Activated CD8-positive, alpha-beta memory T cell treated with anti-CD3 and anti-CD28 coated beads, Interleukin-2, amount 50 U/mL, for 24 hours (primary cell): Measurements from ENCODE around the gene TNK2.
"Not testable (repeated sequence)": the region's sequence is repeated elsewhere in the genome, so short reads cannot be mapped to it uniquely, and the experiment has no call there.

Experiments used
- DNase-seq: peaks from one replicate; pipeline ENCODE4 v3.0.0-alpha.2; 2020; ENCODE audit errors: extremely low read depth

The TNK2 gene

DNA sequence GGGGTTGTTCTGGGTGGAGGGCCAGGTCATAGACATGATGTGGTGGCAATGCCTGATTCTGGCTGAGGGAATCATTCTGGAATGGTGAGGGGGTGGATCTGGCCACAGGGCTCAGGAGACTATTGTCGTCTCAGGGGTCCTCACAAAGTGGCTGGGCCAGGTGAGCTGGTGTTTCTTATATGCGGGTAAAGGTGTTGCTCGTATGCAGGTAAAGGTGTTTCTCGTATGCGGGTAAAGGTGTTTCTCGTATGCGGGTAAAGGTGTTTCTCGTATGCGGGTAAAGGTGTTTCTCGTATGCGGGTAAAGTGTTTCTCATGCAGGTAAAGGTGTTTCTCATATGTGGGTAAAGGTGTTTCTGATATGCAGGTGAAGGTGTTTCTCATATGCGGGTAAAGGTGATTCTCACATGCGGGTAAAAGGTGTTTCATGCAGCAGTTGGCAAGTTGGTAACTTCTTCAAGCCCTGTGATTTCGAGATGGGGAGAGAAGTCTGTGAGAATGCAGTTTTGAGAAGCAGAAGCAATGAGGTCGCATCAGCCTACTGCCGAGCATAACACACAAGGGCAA is 86.1 kb downstream of the TNK2 start:
- DNase-seq = no peak

DNA sequence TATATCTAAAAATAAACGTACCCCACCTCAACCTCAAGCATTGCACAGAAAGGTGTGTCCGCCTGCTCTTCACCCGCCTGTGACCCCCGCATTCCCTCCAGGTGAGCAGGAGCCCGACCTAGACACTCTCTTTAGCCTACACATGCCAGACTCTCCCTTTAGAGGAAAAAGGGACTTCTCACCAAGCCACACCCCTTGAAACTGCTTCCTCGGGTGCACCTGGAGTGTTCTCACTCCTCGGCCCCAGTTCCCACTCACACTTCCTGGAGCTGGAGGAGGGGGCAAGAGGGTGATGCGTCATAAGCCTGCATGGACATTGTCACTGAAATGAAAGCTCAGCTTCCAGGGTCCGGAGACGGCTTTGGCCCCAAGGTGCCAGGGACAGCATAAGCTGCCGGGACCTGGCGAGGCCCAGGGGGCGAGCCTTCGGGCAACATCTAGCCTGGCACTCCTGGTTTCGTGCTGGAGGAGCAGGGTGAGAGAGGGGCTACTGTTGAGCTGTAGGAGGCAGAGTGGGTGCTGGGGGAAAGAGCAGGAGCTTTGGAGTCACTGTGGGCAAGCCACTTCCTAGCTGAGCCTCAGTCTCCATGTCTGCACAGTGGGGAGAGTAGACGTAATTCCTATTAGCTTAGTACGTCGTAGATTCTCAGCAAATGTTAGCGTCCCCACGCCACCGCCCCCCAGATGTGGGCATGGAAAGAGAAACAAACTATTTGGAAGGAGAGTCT is 86.8 kb downstream of the TNK2 start:
- no peak for DNase-seq

DNA sequence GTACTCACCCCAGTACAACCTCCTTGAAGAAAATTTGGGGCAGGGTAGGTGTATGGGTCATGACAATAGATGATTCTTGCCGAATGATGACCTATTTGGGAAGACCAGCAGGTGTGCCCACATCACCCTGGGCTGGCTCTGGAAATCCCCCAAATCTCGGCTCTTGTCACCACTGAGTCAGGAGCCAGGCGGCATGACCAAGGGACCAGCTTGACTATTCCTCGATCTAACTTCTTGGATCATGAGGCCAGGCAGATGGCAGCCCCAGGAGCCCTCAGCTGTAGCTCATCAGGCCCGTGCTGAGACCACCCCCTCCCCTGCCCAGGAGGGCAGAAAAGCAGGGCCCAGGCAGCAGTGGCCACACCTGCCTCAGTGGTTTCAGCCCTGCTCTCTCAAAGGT is 87.5 kb downstream of the TNK2 start:
- DNase-seq = no peak

DNA sequence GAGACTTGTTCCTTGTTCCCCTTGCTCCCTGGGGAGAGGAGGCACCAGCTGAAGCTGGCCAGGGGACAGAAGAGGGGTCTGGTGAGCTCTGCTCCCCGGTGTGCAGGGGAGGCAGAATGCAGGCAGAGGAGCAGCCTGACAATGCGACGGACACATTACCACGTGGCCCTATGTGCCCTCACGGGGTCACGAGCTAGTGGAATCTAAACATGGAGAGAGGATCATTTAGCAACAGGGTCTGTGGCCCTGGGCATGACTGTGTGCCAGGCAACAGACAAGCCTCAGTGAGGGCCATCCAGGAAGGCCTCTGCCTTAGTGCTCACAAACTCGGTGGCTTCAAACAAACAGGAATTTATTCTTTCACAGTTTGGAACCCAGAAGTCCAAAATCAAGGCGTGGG is 88.2 kb downstream of the TNK2 start:
- DNase-seq = no peak

DNA sequence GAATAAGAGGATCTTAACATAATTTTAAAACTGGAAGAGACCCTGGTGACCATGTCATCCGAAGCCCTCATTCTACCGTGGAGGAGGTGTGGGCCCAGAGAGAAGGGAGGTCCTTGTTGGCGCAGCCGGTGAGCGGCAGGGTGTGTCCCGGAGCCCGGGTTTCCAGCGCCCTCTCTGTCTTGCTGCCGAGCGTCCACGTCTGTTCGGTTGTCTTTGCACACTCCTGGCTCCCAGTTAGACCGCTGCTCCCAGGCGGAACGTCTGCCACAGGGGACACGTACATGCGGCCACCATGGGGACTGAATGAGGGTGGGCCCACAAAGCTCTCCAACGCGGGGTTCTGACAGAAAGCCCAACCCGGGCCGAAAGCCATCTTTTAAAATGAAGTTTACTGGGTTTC is 90.0 kb downstream of the TNK2 start:
- DNase-seq = no peak

DNA sequence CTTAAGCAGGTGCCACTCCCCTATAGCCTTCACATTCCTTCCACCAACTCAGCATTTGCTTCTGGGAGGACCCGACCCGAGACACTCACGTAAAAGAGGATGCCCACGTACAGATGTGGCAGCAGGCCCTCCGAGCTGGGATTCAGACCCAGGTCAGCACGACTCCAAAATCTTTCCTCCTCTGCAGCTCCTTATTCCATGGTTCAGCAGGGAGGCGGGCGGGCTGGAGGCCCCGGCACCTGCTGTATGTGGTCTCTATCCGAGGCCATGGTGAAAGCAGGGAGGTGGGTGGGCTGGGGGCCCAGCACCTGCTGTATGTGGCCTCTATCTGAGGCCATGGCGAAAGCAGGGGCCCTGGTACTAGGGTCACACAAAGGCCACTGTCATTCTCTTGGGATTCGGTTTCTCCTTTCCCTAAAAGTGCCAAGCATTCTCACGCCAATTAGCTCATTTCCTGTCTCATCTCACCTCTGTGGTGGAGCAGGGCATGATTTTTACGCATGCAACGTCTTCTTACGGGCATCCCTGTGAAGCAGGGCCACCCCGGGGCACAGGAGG is 90.7 kb downstream of the TNK2 start:
- DNase-seq = no peak

DNA sequence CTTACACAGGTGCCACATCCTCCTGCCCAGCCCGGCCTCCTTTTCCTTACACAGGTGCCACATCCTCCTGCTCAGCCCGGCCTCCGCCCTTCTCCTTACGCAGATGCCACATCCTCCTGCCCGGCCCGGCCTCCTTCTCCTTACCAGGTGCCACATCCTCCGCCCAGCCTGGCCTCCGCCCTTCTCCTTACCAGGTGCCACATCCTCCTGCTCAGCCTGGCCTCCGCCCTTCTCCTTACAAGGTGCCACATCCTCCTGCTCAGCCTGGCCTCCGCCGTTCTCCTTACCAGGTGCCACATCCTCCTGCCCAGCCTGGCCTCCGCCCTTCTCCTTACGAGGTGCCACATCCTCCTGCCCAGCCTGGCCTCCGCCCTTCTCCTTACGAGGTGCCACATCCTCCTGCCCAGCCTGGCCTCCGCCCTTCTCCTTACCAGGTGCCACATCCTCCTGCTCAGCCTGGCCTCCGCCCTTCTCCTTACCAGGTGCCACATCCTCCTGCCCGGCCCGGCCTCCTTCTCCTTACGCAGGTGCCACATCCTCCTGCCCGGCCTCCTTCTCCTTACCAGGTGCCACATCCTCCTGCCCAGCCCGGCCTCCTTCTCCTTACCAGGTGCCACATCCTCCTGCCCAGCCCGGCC is 92.0 kb downstream of the TNK2 start:
- not testable (repeated sequence) for DNase-seq

DNA sequence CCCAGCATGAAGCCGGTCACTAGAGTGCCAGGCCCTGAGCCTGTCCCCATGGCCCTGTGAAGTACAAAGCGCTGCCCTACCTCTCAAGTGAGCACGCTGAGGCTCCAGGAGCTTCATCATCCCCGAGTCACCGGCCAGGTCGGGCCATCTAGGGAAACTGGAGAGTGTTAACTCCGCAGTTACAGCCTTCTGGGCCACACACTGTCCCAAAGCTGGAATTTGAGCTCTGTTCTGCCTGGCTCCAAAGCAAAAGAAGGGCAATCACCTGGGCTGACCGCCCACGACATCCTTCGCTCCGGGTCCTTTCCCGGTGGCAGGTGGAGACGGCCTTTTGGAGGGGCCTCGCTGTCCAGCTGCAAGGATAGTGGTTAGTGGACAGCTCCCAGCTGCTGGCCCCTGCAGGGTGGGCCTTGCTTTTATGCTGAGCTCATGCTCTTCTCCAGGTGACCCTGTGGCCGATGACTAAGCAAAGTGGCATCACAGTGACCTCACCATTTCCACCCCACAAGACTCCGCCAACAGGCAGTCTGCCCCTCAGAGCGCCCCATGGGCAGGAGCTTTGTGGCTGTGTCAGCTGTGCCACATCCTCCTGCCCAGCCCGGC is 93.1 kb downstream of the TNK2 start:
- no peak for DNase-seq

DNA sequence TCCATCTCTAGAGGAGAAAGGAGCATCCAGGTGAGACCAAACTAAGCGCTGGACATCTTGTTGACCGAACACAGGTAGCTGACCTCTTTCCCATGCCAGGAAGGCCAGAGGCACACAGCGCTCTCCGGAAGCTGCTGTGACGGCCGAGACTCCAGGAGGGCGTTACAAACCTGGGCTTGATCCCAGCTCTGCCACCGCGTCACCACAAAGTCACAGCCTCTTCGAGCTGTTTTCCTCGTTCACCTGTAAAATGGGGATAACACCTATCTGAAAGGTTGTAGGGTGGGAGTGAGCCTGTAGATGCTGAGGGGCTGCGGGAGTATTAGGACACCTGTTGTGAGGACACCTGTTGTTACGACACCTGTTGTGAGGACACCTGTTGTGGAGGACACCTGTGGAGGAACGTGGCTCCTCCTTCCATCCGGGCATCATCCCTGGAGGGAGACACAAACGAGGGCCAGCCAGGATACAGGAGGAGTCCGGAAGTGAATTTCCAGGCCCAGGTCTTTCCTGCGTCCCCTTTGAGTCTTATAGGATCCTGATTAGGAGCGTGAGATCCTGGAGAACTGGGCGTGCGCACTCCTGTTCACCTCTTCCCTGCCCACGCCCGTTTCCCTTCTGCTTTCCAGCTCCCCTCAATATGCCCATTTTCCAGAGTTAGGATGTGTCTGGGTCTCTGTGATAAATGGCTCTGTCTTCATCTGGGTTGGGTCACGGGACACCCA is 94.3 kb downstream of the TNK2 start:
- no peak for DNase-seq
